GM18519 (cell line): ENCODE measurements around the gene CD151.

Experiments
- ATAC-seq: cut with Tn5 transposase; IDR thresholded peaks from one replicate; pipeline ENCODE4 v1.9.1; 2021; ENCODE audit warnings: mild to moderate bottlenecking, moderate library complexity; ENCODE audit not compliant: unreplicated experiment, low FRiP score

Gene CD151

GRCh38 chr11:855330-855674 lies 22.6 kb downstream of the CD151 start:
- no peak for ATAC-seq

- no peak for ATAC-seq
These were observed 23.0 kb downstream of the CD151 start for GRCh38 chr11:855796-856195.

GRCh38 chr11:856397-856796 lies 23.6 kb downstream of the CD151 start:
- ATAC-seq: no peak

- no peak for ATAC-seq
These were observed 25.5 kb downstream of the CD151 start for GRCh38 chr11:858053-858761.

- ATAC-seq: no peak
These were observed 26.1 kb downstream of the CD151 start for GRCh38 chr11:858762-859339.

- no peak for ATAC-seq
These were observed 26.8 kb downstream of the CD151 start for GRCh38 chr11:859394-860131.

GRCh38 chr11:860234-861104 lies 27.7 kb downstream of the CD151 start:
- ATAC-seq: no peak

GRCh38 chr11:861105-861479 lies 28.3 kb downstream of the CD151 start:
- no peak for ATAC-seq

- ATAC-seq: no peak
These were observed 29.4 kb downstream of the CD151 start for GRCh38 chr11:862081-862661.

GRCh38 chr11:862696-863022 lies 29.9 kb downstream of the CD151 start:
- ATAC-seq: no peak

- ATAC-seq: no peak
These were observed 30.5 kb downstream of the CD151 start for GRCh38 chr11:863023-863909.

- ATAC-seq: no peak
These were observed 31.4 kb downstream of the CD151 start for GRCh38 chr11:863910-864827.

- ATAC-seq: no peak
These were observed 32.1 kb downstream of the CD151 start for GRCh38 chr11:864898-865297.

GRCh38 chr11:865462-866430 lies 33.0 kb downstream of the CD151 start:
- no peak for ATAC-seq

- ATAC-seq: no peak
These were observed 33.7 kb downstream of the CD151 start for GRCh38 chr11:866481-866880.

- no peak for ATAC-seq
These were observed 35.2 kb downstream of the CD151 start for GRCh38 chr11:867856-868358.

GRCh38 chr11:868394-868793 lies 35.6 kb downstream of the CD151 start:
- no peak for ATAC-seq
